Activated CD4-positive, alpha-beta T cell treated with anti-CD3 and anti-CD28 coated beads, Interleukin-10, Interleukin-2, amounts not matched to agents 100 ng/mL and 50 ng/mL, durations not matched to agents 16 hours and 8 hours (primary cell): ENCODE measurements around the gene FRMD1.

Source experiments
- DNase-seq: peaks from one replicate; pipeline ENCODE4 v3.0.0-alpha.2; 2020

Gene FRMD1

GRCh38 chr6:168110437-168110836 lies 31.4 kb upstream of the FRMD1 start:
- no peak for DNase-seq

GRCh38 chr6:168109171-168109570 lies 30.2 kb upstream of the FRMD1 start:
- no peak for DNase-seq

GRCh38 chr6:168107191-168107983 lies 28.4 kb upstream of the FRMD1 start:
- DNase-seq, result no peak

- no peak for DNase-seq
These were observed 27.6 kb upstream of the FRMD1 start for GRCh38 chr6:168106633-168107005.

- no peak for DNase-seq
These were observed 27.0 kb upstream of the FRMD1 start for GRCh38 chr6:168105813-168106632.

GRCh38 chr6:168104636-168105035 lies 25.6 kb upstream of the FRMD1 start:
- no peak for DNase-seq

GRCh38 chr6:168103050-168103830 lies 24.2 kb upstream of the FRMD1 start:
- DNase-seq, result no peak

GRCh38 chr6:168102315-168102985 lies 23.4 kb upstream of the FRMD1 start:
- DNase-seq, result no peak

GRCh38 chr6:168101590-168102314 lies 22.7 kb upstream of the FRMD1 start:
- no peak for DNase-seq

GRCh38 chr6:168100803-168101589 lies 22.0 kb upstream of the FRMD1 start:
- DNase-seq, result no peak

GRCh38 chr6:168100011-168100802 lies 21.2 kb upstream of the FRMD1 start:
- DNase-seq, result no peak

GRCh38 chr6:168099201-168100010 lies 20.4 kb upstream of the FRMD1 start:
- no peak for DNase-seq

GRCh38 chr6:168098431-168098861 lies 19.4 kb upstream of the FRMD1 start:
- no peak for DNase-seq

- DNase-seq, result no peak
These were observed 18.8 kb upstream of the FRMD1 start for GRCh38 chr6:168097621-168098430.

- no peak for DNase-seq
These were observed 18.2 kb upstream of the FRMD1 start for GRCh38 chr6:168097221-168097620.

GRCh38 chr6:168096271-168096764 lies 17.3 kb upstream of the FRMD1 start:
- DNase-seq, result no peak

GRCh38 chr6:168095716-168096250 lies 16.8 kb upstream of the FRMD1 start:
- no peak for DNase-seq

- DNase-seq, result no peak
These were observed 16.2 kb upstream of the FRMD1 start for GRCh38 chr6:168095171-168095691.
